Breast epithelium (tissue), 3 donors: Measurements from ENCODE around the gene THADA.

Experiments used
- POLR2A ChIP-seq: fragments of 450-650 bp; IDR thresholded peaks from one replicate; pipeline ENCODE4 v1.6.1; 2016; ENCODE audit warnings: antibody characterized with exemption, mild to moderate bottlenecking, moderate library complexity
- TF ChIP-seq, protein P1 (sequence below), 3 donors: fragments of 450-650 bp; IDR thresholded peaks; one replicate each; pipeline ENCODE4 v1.5.1; 2016 to 2017; ENCODE audit warnings: antibody characterized with exemption in 3 of 3, mild to moderate bottlenecking in 3 of 3, moderate library complexity in 3 of 3

DNA sequence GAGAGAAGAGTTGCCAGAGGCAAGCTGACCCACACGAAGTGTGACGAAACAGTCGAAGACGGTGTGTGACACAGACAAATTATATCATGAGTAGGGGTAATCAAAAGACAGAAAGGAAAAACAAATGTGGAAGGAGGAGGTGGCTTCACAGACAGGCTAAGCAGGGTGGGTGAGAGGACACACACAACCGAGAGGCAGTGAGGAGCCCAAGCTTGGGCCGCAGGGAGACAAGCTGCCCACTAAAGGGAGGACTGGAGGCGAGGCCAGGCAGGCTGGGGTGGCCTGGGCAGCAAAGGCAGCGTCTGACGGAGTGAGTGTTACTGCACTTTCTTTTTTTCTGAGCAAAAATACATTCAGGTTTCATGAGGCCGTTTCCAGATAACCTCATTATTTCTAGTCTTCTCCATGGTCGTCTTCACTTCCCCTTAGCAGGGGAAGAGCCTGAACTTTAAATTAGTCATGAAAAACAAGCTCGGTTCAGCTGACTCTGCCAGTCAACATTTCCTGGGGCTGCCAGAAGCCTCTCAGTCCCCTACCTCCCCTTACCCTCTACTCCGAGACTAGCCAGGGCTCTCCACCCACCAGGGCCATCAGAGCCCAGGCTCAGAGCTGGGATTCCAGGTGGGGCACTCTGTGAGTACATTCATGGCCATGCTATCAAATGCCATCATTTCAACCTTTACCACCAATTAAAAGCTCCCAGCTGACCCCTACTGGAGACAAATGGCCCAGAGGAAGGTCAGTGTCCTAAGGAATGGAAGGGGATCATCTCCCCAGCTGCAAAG lies 355.7 kb downstream of the THADA start:
- TF ChIP-seq, protein P1, sequence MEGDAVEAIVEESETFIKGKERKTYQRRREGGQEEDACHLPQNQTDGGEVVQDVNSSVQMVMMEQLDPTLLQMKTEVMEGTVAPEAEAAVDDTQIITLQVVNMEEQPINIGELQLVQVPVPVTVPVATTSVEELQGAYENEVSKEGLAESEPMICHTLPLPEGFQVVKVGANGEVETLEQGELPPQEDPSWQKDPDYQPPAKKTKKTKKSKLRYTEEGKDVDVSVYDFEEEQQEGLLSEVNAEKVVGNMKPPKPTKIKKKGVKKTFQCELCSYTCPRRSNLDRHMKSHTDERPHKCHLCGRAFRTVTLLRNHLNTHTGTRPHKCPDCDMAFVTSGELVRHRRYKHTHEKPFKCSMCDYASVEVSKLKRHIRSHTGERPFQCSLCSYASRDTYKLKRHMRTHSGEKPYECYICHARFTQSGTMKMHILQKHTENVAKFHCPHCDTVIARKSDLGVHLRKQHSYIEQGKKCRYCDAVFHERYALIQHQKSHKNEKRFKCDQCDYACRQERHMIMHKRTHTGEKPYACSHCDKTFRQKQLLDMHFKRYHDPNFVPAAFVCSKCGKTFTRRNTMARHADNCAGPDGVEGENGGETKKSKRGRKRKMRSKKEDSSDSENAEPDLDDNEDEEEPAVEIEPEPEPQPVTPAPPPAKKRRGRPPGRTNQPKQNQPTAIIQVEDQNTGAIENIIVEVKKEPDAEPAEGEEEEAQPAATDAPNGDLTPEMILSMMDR (IDR thresholded peaks at IDR 0.05) = peak in 1 of 3 donors; percentile 14
- TF ChIP-seq POLR2A = no peak
